ENCODE measurements around the gene METTL17.
"Not testable (repeated sequence)": the region's sequence is repeated elsewhere in the genome, so short reads cannot be mapped to it uniquely, and the experiment has no call there.

Gene METTL17

GRCh38 chr14:21024585-21025370 lies 35.0 kb downstream of the METTL17 start, which contains the start of gene NDRG2:
Gene NDRG2 (minus strand): TSS chr14:21025061. CDS start chr14:21023315, 1,746 bp downstream.
- DNase-seq (ENCODE audit: low read depth) = no peak

DNA sequence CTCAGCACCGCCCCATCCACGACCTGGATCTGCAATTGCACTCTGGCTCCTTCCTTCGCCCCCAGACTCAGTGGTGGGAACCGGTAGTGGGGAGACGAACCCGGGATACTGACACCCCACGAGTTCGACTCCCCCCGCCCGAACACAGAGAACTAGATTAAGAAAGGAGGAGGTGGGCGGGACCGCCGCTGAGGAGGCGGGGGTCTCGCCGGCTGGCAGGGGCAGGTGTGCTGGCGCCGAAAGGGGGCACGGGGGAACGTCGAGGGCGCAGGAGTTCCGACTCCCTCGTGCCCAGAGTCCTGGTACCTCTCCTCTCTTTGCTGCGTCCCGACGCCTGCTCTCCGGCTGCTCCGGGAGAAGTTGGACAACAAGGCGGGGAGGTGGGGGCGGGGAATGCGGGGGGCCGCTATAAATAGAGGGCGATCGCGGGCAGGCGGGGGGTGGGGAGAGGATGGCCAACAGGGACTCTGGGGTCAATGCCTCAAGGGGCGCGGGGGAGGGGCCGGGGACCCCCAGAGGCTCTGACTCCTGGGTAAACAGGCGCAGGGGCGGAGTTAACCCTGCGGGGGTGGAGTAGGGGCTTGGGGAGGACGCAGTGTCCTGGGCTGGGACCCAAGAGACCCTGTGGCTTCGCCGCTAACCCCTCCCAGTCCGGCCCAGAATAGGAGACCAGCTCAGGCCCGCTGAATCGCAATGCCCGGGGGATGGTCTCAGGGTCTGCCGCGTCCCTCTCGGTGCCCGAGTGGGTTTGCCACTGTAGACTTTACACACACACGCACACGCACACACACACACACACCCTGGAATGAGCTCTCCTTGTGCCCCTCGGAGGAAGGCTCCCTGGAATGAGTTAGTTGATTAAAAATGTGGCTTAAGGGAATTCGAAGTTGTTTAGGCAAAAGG lies 35.8 kb downstream of the METTL17 start:
- no peak for DNase-seq (ENCODE audit: low read depth)

GRCh38 chr14:21026274-21026987 lies 36.7 kb downstream of the METTL17 start:
- no peak for DNase-seq (ENCODE audit: low read depth)

- no peak for DNase-seq (ENCODE audit: low read depth)
Observed at GRCh38 chr14:21026988-21027315, 37.2 kb downstream of the METTL17 start.

DNA sequence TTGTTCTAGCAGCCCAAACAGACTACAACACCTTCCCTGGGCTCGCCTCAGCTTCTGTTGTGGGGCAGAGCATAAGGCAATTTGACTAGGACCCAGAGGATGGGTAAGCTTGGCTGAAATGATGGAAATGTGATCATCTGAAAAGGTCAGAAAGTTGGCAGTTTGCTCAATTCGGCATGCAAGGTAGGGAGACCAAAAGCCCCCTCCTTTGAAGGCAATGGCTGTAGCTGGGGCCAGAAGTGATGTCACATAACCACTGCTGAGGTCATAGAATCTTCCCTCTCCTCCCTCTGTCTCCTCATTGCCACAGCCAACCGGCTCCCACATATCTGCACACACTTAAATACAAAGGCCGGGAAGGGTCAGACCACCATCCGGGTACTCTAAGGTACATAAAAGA lies 40.1 kb downstream of the METTL17 start, which contains the start of gene TPPP2:
Gene TPPP2, plus strand, starts transcription at position 301 of the 400 bp plus-strand sequence. CDS start 365 bp downstream, outside the sequence.
- no peak for DNase-seq (ENCODE audit: low read depth)

DNA sequence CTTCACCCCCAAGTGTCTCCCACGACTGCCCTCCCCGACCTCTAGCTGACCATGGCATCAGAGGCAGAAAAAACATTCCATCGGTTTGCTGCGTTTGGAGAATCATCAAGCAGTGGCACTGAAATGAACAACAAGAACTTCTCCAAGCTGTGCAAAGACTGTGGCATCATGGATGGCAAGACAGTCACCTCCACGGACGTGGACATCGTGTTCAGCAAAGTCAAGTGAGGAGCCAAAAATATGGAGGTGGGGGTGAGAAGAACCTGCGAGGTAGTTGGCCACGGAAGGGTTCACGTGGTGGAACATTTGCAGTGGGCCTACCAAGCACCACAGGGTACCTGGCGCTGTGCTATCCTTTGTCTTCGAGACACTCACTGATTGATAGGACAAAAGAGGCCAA lies 40.8 kb downstream of the METTL17 start:
- no peak for DNase-seq (ENCODE audit: low read depth)

DNA sequence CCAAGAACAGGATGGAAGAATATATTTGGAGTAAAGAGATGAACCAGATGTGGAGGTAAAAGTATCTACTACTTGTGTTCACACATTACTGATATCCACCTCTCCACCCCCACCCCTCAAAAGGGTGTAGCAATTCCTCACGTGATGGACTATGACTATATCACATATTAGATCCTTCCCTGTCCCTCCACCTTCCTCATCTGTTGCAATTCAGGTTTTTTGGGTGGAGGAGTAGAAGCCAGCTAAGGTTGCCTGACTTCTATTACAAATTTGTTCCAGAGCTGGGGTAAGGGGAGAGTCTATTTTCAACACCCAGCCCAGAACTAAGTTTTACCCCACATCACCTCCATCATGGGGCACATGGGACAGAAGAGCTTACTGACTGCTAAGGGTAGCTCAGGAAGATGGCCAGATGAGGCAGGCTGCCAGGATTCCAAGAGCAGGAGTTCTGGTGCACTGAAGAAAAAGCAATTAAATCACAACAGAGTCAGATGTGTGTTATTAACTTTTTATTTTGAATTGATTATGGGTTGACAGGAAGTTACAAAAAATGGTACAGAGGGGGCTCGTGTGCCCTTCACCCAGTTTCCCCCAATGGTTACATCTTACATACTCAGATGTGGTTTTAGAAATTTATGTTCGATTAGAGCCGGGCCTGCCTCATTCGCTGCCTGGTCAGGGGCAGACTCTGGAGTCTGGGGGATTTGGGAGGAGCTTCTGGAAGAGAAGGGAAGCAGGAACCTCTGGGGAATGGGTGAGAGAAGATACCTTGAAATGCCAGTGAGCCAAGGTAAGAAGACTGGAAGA lies 42.7 kb downstream of the METTL17 start:
- no peak for DNase-seq (ENCODE audit: low read depth)

GRCh38 chr14:21033133-21033698 lies 43.4 kb downstream of the METTL17 start:
- DNase-seq (ENCODE audit: low read depth) = no peak

DNA sequence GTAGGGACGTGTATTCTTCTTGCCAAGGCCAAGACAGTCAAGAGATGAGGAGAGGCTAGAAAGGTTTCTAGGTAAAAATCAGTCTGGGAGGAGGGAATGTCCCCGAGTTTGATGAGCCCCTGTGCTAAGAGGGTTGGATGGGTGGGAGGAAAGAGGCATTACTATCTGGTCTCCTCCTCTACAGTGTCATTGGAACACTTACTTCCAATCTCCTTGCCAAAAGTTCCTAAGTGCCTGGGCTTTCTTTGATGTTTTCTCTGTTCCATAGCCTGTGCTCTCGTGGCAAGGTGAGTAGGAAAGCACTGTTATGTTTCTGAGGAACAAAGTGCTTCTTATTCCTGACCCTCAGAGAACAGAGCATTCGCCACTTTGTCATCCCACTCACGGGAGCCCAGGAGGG lies 44.9 kb downstream of the METTL17 start, which contains the start of gene RNASE13:
Gene RNASE13, minus strand, starts transcription at position 101 of the 400 bp plus-strand sequence. CDS start 519 bp downstream, outside the sequence.
- no peak for DNase-seq (ENCODE audit: low read depth)

GRCh38 chr14:21036751-21037150 lies 47.0 kb downstream of the METTL17 start:
- no peak for DNase-seq (ENCODE audit: low read depth)

- DNase-seq (ENCODE audit: low read depth) = no peak
Observed at GRCh38 chr14:21037156-21037555, 47.4 kb downstream of the METTL17 start.

DNA sequence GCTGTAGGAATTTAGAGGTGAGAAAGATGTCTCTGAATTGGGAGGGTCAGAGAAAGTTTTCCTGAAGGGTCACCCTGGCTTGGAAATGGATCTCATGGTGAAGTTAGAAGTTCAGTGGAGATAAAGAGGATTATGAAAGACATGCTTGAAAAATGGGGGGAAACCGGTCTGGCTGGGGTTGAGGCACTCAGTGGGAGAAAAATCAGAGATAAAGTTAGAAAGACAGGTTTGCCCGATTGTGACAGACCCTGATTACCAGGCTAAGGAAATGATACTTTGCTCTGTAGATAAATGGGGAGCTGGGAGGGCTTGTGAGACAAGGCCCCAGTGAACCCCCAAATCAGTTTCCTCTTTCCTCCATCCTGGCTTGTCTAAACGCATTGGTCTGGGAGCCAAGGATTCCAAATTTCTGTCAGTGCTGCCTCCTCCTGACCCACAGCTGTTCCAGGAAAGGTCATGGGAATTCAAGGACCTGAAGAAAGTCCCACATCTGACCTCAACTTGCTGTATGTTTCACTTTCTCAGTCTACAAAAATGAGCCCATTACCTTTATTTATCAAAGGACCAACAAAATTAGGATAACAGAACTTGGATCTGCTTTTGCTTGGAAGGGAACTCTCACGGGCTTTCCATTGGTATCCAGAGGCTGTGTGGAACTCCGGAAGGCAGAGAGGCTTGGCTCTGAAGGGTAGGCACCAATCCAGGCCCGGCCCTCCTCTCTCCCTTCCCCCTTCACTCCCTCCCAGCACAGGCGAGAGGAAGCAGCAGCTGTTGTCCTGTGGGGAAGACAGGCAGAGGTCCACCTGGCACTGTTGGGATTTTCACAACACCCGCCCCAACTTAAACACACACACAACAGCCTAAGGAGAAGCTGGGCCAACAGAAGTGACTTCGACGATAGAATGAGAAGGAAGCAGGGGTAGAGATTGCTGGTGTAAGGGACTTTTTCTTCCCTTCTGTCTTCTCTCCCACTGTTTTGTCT lies 49.0 kb downstream of the METTL17 start:
- DNase-seq (ENCODE audit: low read depth) = no peak

- no peak for DNase-seq (ENCODE audit: low read depth)
Observed at GRCh38 chr14:21039585-21040369, 50.0 kb downstream of the METTL17 start.

- no peak for DNase-seq (ENCODE audit: low read depth)
Observed at GRCh38 chr14:21040370-21040925, 50.7 kb downstream of the METTL17 start.

- not testable (repeated sequence) for DNase-seq (ENCODE audit: low read depth)
Observed at GRCh38 chr14:21040941-21041340, 51.2 kb downstream of the METTL17 start.

DNA sequence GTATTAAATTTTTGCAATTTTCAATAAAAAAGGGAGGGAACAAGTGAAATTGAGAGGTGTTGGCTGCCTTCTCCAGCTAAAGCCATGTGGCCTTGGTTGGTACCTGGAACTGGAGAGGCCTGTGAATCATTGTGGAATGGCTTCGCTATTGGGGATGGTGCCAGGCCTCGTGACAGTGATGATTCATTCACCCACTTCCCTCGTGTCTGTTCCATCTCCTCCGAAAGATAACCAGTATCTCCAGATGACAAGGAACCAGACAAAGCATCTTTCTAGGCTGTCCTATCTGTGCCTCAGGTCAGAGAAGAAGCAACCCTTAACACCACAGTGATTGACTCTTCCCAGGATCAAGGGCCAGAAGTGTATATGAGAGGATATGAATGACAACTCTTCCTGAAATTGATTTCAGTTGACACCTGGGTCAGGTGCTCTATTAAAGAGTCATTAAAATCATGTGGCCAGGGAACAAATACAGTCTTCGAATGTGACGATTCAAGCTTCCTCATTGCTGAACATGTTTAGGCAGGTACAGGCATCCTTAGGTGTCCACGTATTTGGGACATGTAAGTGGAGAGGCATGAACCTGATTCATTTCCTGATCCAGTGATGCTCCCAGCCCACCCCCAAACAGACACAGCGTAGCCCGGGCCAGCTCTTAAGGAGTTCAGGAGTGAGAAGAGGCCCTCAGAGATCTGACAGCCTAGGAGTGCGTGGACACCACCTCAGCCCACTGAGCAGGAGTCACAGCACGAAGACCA lies 52.1 kb downstream of the METTL17 start, which contains the start of gene RNASE7:
Gene RNASE7, plus strand, starts transcription at position 687 of the 758 bp plus-strand sequence. CDS start 631 bp downstream, outside the sequence.
- DNase-seq (ENCODE audit: low read depth) = no peak

GRCh38 chr14:21042918-21043317 lies 53.1 kb downstream of the METTL17 start:
- DNase-seq (ENCODE audit: low read depth) = no peak
